ENCODE data around the gene MTPN.

MTPN gene

GRCh38 chr7:135977007-135977741 is at the start of gene MTPN:
Gene MTPN (minus strand): TSS chr7:135977359. CDS start chr7:135977100, 259 bp downstream.
- peak; percentile 97 for DNase-seq

- DNase-seq: no peak
Measured at GRCh38 chr7:136026209-136026608, 49.0 kb upstream of the MTPN start.

- no peak for DNase-seq
Measured at GRCh38 chr7:136023134-136023869, 46.1 kb upstream of the MTPN start.

GRCh38 chr7:136020556-136020955 is 43.4 kb upstream of the MTPN start:
- DNase-seq: no peak

- DNase-seq: no peak
Measured at GRCh38 chr7:136018104-136018503, 40.9 kb upstream of the MTPN start.

GRCh38 chr7:136016649-136017395 is 39.7 kb upstream of the MTPN start:
- DNase-seq: no peak

GRCh38 chr7:136015638-136016037 is 38.5 kb upstream of the MTPN start:
- DNase-seq: no peak

- DNase-seq: no peak
Measured at GRCh38 chr7:136014659-136015058, 37.5 kb upstream of the MTPN start.

GRCh38 chr7:136012238-136012637 is 35.1 kb upstream of the MTPN start:
- no peak for DNase-seq

GRCh38 chr7:136009488-136010079 is 32.4 kb upstream of the MTPN start:
- peak; percentile 17 for DNase-seq

- no peak for DNase-seq
Measured at GRCh38 chr7:136006208-136006607, 29.0 kb upstream of the MTPN start.

GRCh38 chr7:136004083-136004482 is 26.9 kb upstream of the MTPN start:
- no peak for DNase-seq

- DNase-seq: no peak
Measured at GRCh38 chr7:136002802-136003201, 25.6 kb upstream of the MTPN start.

- no peak for DNase-seq
Measured at GRCh38 chr7:136000288-136000913, 23.2 kb upstream of the MTPN start.

GRCh38 chr7:135998081-135998480 is 20.9 kb upstream of the MTPN start:
- DNase-seq: no peak

GRCh38 chr7:135995748-135996147 is 18.6 kb upstream of the MTPN start:
- DNase-seq: no peak

- no peak for DNase-seq
Measured at GRCh38 chr7:135994466-135995205, 17.5 kb upstream of the MTPN start.

GRCh38 chr7:135993950-135994349 is 16.8 kb upstream of the MTPN start:
- no peak for DNase-seq

GRCh38 chr7:135991906-135992305 is 14.7 kb upstream of the MTPN start:
- DNase-seq: no peak

GRCh38 chr7:135991322-135991721 is 14.2 kb upstream of the MTPN start:
- DNase-seq: no peak

- no peak for DNase-seq
Measured at GRCh38 chr7:135990258-135990657, 13.1 kb upstream of the MTPN start.
